Middle frontal gyrus (tissue), 1 donor: ENCODE data around the gene POLR1H.

Experiments used
- DNase-seq: peaks from one replicate; pipeline ENCODE4 v3.0.0-alpha.2; 2015; ENCODE audit warnings: low spot score; ENCODE audit errors: extremely low spot score

Gene POLR1H

DNA sequence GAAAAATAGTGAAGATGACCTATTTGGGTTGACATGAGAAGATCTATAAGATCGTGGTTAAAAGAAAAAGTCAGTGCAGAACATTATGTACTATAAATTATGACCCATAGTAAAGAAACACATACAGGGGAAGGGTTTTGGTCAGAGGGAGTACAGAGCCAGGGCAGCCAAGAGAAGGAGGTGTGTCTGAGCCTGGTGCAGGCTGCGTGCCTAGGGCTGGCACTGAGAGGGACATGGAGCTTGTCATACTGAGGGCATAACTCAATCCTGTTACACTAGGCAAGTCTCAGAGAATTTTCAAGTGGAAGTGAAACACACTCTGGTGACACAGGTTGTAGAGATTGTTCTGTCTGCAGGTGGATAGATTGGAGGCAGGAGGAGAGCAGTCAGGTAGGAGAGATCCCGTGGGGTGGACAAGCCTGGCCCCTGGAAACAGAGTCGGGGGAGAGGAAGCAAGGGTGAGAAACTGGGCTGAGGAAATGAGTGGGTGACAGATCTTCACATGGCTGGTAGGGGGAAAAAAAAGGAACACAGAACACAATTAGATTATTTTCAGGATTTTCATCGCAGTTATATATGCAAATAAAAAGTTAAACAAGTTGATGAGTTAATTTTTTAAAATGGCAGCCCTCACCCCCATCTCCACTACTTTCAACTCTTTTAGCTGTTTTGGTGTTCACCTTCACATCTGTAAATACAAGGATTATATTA, 33.0 kb downstream of the POLR1H start:
- DNase-seq: no peak

DNA sequence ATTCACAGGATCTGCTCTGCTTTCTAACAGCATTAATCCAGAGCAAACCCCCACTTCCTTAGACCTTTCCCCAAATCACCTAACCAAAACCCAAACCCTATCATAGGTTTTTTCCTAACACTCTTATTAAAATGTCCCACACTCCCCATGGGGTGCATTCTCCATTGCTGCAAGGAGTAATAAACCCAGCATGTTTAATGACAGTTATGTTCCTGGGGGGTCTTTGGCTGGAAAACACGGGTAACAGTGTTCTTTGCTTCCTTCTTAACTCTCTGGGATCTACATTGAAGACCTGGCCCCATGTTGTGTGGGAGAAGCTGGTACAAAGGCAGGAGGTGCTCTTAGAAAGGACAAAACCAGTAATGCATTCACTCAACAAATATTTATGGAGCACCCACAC, 35.8 kb downstream of the POLR1H start:
- no peak for DNase-seq

DNA sequence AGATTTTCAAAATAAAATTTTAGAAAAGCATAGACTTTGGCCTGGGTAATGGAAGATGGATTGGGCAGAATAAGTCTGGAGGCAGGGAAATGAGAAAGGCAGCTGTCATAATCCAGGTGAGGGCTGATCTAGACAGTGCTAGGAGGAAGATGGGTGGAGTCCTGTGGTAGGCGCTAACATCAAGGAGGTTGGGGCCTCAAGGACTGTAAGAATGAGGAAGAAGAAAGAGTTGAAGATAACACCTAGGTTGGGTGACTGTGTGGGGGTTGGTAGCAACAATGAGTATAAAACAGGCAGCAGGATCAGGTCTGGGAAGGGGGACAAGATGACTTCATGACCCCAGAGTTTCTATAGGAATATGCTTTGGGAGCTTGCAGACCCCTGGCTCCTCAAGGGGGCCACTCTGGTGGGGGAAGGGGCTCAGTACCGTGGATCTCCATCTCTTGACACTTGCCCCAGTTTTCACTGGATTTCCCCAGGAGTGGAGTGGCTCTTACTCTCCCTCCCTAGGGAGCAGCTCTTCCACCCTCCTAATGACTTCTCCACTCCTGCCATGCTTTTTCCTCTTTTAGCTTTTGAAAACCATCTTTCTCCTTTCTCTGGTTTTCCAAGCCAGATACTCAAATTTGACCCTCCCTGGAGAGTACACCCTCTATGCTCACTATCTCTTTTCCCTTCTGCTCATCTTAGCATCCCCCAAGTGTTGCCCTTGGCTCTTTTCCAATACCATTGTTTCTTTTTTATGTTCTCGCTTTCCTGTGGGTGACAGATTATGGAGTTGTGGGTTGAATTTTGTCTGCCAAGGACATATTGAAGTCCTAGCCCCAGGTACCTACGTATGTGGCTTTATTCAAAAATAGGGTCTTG, 37.1 kb downstream of the POLR1H start:
- no peak for DNase-seq

DNA sequence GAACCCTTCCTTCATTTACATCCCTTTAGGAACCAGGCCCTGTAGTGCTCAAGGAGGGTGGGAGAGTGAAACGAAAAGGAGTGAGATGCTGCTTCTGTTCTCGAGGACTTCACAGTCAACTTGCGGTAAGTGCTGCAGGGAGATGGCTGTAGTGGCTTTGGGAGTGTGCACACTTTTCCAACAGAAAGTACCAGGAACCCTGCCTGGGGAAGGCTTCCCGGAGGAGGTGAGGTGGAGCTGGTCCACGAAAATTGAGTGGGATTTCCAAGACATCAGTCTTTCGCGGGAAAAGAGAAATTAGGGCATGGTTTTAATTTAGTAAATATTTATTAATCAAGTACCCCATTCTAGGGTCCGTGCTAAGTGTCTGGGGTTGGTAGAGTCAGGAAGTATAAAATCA, 39.1 kb downstream of the POLR1H start:
- DNase-seq: no peak

DNA sequence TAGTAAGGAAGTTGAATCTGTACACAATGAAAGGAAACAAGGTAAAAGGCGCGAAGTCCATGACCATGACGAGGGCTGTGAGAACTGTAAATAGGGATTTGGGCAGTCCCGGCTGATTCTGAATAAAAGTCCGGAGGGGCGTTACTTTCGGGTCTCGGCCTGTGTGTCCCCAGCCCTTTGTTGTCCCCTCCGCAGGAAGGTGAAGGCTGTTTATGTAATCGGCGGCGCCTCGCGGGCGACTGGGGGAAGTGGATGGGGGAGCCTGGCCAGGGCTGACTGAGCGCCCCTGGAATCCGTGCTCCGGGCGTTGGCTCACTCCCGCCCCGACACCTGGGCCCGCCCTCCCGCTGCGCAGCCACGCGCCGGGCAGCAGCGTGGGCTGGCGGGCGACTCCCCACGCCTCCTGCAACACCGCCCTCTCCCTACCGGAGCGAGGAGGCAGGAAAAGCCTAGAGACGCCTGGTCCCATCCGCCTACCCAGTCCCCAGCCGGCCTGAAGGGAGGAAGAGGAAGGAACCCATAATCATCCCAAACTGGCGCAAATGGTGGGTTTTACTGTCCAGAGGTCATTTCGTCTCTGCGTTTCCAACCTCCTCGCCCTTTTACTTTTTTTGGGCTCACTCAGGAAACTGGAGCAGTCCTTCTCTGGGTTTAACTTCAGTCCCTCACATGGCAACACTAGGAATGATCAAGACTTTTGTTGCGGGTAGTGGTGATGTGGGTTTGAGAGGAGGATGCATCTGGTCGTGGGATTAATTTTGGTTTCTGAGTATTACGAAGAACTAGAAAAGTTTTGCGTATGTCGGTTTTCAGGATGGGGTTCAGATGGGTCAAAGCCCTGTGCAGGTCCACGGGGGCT, 39.7 kb downstream of the POLR1H start:
- no peak for DNase-seq

DNA sequence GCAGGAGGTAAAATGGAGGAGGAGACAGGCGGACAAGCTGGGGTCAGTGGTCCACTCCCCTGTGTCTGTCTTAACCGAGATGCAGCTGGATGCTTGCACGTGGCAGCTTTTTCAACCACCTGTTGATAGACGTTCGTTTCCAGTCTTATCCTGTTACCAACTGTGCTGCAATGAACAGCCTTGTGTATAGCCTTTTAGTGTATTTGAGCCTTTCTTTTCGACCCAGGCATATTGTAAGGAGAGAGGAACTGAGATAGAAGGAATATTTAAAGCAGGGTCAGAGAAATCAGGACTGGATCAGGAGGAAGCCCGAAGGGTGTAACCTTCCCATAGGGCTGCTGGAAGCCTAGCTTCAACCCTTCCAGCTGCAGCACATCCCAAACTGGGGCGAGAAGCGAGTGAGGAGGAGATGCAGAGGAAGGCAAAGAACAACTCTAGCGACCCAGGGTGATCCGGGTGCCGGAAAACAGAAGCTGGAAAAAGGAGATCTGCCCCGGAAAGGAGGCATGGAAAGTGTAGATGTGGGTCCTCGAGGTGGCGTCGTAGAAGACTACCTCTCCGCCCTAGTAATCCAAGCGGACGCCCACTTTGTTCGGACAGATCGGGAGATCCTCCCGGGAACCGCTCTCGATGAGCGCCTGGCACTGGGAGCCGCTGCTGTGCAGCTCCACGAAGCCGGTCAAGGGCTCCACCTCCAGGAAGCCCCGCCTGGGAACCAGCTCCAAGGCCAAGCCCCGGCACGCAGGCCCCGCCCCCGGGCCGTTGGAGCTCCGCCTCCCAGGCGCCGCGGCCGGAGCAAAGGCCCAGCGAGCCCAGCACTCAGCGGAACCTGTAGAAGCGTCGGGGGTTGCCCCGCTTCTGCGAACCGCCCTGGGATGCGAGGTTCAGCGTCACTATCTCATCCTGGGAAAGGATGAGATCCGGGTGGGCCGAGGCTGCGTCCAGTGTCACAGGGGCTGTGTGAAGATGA, 40.7 kb downstream of the POLR1H start:
- peak; percentile 35 for DNase-seq

DNA sequence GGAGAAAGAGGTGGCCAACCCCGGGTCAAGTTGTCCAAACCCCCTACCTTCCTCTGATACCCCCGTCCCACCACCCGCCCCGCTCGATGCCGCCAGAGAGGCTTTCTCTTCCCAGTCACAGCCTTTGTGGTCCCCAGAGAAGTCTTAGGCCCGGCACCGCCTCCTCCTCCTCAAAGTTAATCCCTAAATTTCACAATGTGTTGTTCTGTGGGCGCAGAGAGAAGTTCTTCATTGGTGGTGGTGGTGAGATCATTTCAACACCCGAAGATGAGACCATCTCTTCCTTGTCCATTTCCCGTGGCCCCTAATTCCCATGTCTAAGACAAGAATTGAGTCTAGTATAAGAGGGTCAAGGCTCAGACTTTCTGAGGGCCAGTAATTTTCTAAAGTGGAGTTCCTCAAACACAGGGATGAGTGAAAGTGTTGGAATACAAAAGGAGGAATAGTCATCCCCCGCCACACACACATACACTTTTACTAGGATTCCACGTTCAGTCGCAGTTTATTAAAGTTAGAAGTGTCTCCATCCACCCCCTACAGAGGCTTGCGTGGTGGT, 41.4 kb downstream of the POLR1H start:
- DNase-seq: no peak

DNA sequence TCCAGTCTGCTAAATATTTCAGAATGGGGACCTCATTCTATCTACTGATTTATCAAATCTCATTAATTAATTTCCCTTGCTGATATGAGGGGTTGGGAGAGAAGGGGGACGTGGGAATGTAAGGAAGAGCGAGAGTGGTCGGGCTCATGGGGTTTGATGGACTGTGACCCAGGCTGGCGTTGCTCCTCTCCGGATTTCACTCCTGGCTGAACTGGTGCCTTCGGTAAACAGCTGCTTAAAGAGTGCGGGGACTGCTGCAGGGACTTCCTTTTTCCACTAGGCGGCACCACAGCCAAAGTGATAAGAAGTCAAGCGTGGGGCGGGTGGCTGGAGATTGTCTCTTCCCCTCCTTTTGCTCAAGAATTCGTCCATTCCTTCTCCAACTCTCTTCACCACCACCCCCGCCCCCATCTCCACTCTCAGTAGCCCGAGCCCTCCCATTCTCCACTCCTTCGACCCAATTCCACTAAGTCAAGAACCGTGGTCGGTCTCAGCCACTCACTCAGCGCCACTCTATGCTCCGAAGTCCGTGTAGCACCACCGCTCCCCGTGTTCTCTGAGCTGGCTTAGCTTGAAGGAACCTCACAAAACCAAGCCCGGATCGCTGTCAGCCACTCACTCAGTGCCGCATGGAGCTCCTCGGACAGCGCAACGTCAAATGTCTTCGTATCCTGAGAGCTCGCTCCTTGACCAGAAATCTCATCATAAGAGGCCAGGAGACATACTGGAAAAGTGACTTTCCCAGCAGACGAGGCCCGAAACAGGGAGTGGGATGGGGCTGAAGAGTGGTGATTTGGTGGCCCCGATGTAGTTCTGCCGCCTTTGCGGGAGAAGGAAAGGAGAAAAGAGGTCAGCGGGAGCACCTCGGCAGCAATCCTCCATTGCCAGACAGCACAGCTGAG, 42.2 kb downstream of the POLR1H start:
- peak; percentile 68 for DNase-seq

DNA sequence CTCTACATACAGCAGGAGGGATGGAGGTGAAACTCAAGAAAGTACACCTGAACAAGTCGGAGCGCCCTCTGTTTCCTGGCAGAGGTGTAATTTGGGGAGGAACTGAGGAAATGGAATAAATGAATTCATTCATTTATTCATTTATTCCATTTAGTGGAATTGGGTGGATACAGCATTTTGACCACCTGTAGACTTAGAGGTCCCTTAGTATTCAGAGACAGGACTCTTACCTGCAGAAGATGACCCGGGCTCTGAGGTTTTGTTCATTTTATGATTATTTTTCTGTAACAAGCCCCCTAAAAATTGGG, 42.8 kb downstream of the POLR1H start:
- DNase-seq: no peak

DNA sequence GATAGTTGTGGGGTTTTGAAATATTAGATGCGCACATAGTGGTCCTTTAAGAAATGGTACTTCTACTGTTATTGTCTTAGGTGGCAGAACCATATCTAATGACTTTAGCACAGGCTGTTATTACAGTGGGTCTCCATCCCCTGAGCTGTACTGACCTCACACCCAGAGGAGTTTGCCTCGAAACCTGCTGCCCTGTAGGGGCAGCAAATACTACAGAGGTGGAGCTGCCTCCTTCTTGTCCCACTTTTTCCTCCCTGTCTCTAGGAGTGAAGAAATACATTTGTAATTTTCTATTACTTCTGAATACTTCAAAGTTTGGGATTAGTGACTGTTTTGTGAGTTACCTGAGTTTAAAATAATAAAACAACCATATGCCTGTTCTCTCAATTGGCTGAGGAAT, 43.6 kb downstream of the POLR1H start:
- DNase-seq: no peak

DNA sequence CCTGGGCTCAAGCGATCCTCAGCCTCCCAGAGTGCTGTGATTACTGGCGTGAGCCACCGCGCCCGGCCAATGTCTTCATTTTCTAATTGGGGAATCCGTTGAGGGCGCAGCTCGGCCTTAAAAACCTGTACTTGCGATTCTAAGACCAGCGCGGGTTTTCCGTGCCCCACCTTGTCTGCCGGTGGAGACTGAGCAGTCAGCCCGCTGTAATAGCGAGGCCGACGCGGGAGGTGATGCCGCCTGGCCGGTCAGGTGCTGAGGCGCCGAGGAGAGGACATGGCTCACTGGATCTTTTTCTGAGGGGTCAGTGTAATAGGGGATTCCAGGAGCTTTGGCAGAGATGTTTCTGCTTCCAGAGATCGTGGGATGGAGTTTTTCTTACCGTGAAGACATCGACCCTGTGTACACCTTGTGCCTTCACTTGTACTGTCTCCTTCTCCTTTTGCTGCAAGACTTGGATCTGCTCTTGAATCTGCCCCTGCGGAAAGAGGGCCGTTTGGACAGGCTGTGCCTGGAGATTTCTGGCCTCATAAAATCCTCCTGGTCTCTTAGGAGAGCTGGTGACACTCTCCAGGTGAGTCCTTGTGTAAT, 50.3 kb downstream of the POLR1H start:
- no peak for DNase-seq

DNA sequence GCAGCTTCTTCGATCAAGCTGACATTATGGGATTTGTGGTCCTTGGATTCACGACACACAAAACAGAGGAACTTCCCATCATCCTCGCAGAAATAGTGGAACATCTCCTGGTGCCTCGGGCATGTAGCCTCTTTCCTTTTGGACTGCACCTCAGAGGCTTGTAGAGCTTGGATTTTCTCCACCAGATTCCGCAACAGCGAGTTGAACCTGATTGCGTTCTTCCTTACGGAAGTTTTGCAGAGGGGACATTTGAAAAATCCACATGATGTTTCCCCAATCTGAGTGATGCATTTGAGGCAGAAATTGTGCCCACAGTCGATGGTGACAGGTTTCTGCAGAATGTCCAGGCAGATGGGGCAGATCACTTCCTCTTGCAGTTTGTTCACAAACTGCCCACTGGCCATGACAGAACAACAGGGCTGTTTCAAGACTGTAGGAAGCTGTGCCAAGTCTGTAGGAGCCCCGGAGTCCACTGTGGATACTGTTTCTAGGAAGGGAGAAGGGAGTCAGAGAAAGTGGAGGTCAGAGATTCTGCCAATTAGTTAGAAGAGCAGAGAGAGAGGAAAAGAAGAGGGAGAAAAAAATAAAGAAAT, 51.4 kb downstream of the POLR1H start:
- DNase-seq: no peak

DNA sequence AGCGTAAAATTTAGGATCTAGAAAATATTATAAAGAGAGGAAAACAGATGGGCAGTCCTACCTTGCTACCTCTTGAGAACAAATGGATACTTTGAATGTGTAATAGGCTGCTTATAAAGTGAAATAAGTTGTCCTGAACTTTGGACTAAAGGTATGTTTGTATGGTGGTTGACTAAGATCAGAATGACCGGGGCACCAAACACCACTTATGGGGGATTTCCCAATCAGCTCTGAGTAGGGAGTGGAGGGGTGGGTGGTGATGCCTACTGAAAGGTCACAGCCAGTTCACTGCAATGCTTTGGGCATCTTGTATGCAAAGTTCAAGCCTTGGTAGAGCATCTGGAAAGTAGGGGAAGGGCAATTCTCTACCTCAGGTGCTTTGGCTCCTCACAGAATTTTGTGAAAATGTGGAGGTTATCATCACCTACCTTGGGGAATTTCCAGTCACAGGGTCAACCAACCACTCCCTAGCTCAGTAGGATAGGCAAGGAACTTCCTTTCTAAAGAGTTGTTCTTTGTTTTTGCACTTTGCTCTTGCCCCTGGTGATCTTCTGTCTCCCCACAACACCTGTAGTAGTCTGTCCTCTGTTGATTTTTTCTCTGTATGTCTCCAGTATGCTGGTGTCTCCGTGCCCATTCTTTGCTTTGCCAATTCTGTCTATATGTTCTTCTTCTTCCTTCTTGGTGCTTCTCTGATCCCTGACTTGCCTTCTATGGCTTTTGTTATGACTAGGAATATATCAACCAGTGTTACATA, 52.1 kb downstream of the POLR1H start, which contains the start of gene TRIM31:
Gene TRIM31, minus strand, starts transcription at position 88 of the 757 bp plus-strand sequence. CDS start 285 bp downstream, outside the sequence.
- no peak for DNase-seq

DNA sequence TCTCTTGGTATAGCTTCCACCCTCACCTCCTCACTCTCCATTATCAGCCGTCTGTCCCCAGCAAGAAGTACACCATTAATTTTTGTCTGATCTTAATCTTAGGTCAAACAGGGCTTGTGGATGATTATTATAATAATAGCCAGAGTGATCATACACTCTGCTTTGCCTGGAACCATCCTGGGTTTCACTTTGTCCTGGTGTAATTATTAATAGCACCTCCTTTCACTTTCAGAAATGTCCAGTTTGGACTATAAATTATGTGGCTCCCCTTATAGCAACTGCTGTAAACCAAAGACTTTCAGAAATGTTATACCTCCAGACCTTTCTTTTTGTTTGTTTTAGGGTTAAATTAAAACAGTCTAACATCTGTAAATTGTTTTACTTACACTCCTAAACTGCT, 52.8 kb downstream of the POLR1H start:
- no peak for DNase-seq
